CD14-positive monocyte (primary cell): ENCODE measurements around the gene SCAPER. TPM values are rescaled to one million over a fixed set of nuclear protein-coding genes. Genes with fewer than 3 reads are reported as not detected.
"Not testable (repeated sequence)": the region's sequence is repeated elsewhere in the genome, so short reads cannot be mapped to it uniquely, and the experiment has no call there.

ENCODE experiments used
- DNase-seq, 3 donors: peaks; one replicate each; pipeline ENCODE4 v3.0.0-alpha.2; 2011 to 2022
- H2AFZ ChIP-seq: 2 replicates; pipeline ENCODE4 v1.6.0; 2012; ENCODE audit warnings: mild to moderate bottlenecking, low read depth, low read length, inconsistent platforms; ENCODE audit not compliant: insufficient read depth, poor library complexity, severe bottlenecking
- H3K27ac ChIP-seq, 2 donors: 1 replicate in 1 of 2; 2 replicates in 1 of 2; pipeline ENCODE4 v1.5.1; 2012 to 2013; ENCODE audit warnings: low read length in 2 of 2, control low read depth in 1 of 2, inconsistent platforms in 1 of 2, low read depth in 1 of 2, mild to moderate bottlenecking in 1 of 2
- H3K27me3 ChIP-seq, 2 donors: one replicate each; pipeline versions ENCODE4 v1.6.0 to v1.6.1; 2011 to 2013; ENCODE audit warnings: low read length in 2 of 2; ENCODE audit not compliant: control insufficient read depth in 2 of 2, insufficient read depth in 2 of 2
- H3K36me3 ChIP-seq, 2 donors: replicated peaks in 1 of 2; 1 replicate in 1 of 2; 2 replicates in 1 of 2; pipeline versions ENCODE4 v1.5.1 to v1.6.1; 2012 to 2013; ENCODE audit warnings: low read length in 2 of 2, control low read depth in 1 of 2, inconsistent platforms in 1 of 2, mild to moderate bottlenecking in 1 of 2; ENCODE audit not compliant: insufficient read depth in 2 of 2, control insufficient read depth in 1 of 2
- H3K4me1 ChIP-seq, 2 donors: 1 replicate in 1 of 2; 2 replicates in 1 of 2; pipeline versions ENCODE4 v1.5.1 to v1.6.1; 2012 to 2013; ENCODE audit warnings: low read length in 2 of 2, control low read depth in 1 of 2, inconsistent platforms in 1 of 2, mild to moderate bottlenecking in 1 of 2, moderate library complexity in 1 of 2; ENCODE audit not compliant: insufficient read depth in 2 of 2, control insufficient read depth in 1 of 2
- H3K4me2 ChIP-seq: replicated peaks from 2 replicates; pipeline ENCODE3; 2012; ENCODE audit warnings: low read length, moderate library complexity, mild to moderate bottlenecking; ENCODE audit not compliant: poor library complexity, severe bottlenecking; ENCODE audit errors: extremely low read depth
- H3K4me3 ChIP-seq, 3 experiments: fragments of 200-600 bp in 1 of 3; sonication (generic) in 1 of 3; replicated peaks in 1 of 3; 1 replicate in 2 of 3; 2 replicates in 1 of 3; pipeline ENCODE4 v1.5.1; 2011 to 2013; ENCODE audit warnings: low read length in 3 of 3, mild to moderate bottlenecking in 3 of 3, control low read depth in 2 of 3, low read depth in 2 of 3, inconsistent platforms in 1 of 3, moderate library complexity in 1 of 3
- H3K79me2 ChIP-seq: 2 replicates; pipeline ENCODE4 v1.6.0; 2012; ENCODE audit warnings: mild to moderate bottlenecking, control low read depth, inconsistent platforms, low read length, moderate library complexity; ENCODE audit not compliant: insufficient read depth
- H3K9ac ChIP-seq: 2 replicates; pipeline ENCODE4 v1.6.0; 2017; ENCODE audit warnings: low read length, mild to moderate bottlenecking; ENCODE audit not compliant: insufficient read depth, poor library complexity, severe bottlenecking
- H3K9me3 ChIP-seq, 2 donors: replicated peaks in 1 of 2; 1 replicate in 1 of 2; 2 replicates in 1 of 2; pipeline versions ENCODE4 v1.5.1 to v1.6.1; 2012 to 2013; ENCODE audit warnings: low read length in 2 of 2, control low read depth in 1 of 2; ENCODE audit not compliant: control insufficient read depth in 1 of 2, insufficient read depth in 1 of 2
- H4K20me1 ChIP-seq: 2 replicates; pipeline ENCODE4 v1.6.0; 2012; ENCODE audit warnings: mild to moderate bottlenecking, low read length, control low read depth, moderate library complexity; ENCODE audit not compliant: insufficient read depth
- H3K27ac Mint-ChIP-seq, 7 donors: one replicate each; pipeline ENCODE4 v1.8.0; 2020; ENCODE audit warnings: mild to moderate bottlenecking in 7 of 7, mixed read lengths in 7 of 7, moderate library complexity in 6 of 7, inconsistent platforms in 2 of 7
- H3K27me3 Mint-ChIP-seq, 3 donors: one replicate each; pipeline ENCODE4 v1.8.0; 2021 to 2022; ENCODE audit warnings: low read depth in 3 of 3, mild to moderate bottlenecking in 3 of 3, mixed read lengths in 3 of 3, moderate library complexity in 3 of 3, inconsistent platforms in 1 of 3
- H3K36me3 Mint-ChIP-seq, 2 donors: one replicate each; pipeline ENCODE4 v1.8.0; 2020; ENCODE audit warnings: mixed read lengths in 2 of 2, inconsistent platforms in 1 of 2, mild to moderate bottlenecking in 1 of 2
- H3K4me1 Mint-ChIP-seq: one replicate; pipeline ENCODE4 v1.8.0; 2020; ENCODE audit warnings: mild to moderate bottlenecking, mixed read lengths
- H3K4me3 Mint-ChIP-seq, 2 donors: one replicate each; pipeline ENCODE4 v1.8.0; 2020; ENCODE audit warnings: mild to moderate bottlenecking in 2 of 2, mixed read lengths in 2 of 2, moderate library complexity in 1 of 2
- H3K9me3 Mint-ChIP-seq, 7 donors: one replicate each; pipeline ENCODE4 v1.8.0; 2020 to 2022; ENCODE audit warnings: mixed read lengths in 7 of 7, mild to moderate bottlenecking in 6 of 7, moderate library complexity in 6 of 7, inconsistent platforms in 2 of 7
- CTCF ChIP-seq: fragments of 200-600 bp; IDR thresholded peaks from one replicate; pipeline ENCODE4 v1.8.0; 2022; ENCODE audit warnings: antibody characterized with exemption, mild to moderate bottlenecking
- WGBS: methylation state at CpG from one replicate; pipeline ENCODE4 v1.1.5; 2013; ENCODE audit warnings: missing lambda C conversion rate; ENCODE audit not compliant: insufficient coverage; 5-methylcytosine and 5-hydroxymethylcytosine counted together
- intact Hi-C, 2 donors: fragments of 100-400 bp; cut with micrococcal nuclease; formaldehyde crosslinking; loops; one replicate each; pipeline versions ENCODE4 v1.15.0 to v1.15.1; 2023
- polyA plus RNA-seq, 3 donors: library from polyadenylated mRNA; depleted of rRNA in 1 of 3; unstranded in 2 of 3; stranded (reverse) in 1 of 3; fragments of 300-500 nt in 2 of 3; fragments of >200 nt in 1 of 3; fragmentation: Illumina TruSeq in 2 of 3; gene quantifications; 1 replicate in 2 of 3; 2 replicates in 1 of 3; pipeline ENCODE4 v1.2.3, GENCODE V29; 2012 to 2021

SCAPER gene
- polyA plus RNA-seq, 3 donors, result 2.5 to 5.4 (median 4.2) TPM

- no peaks in the 10 kb centered on the region for H3K36me3 ChIP-seq
- H3K4me3 ChIP-seq, result no peak overlapping the region
- H3K79me2 ChIP-seq, result no peaks in the 10 kb centered on the region
- no peaks in the 10 kb centered on the region for H3K4me1 Mint-ChIP-seq
- intact Hi-C loops, result no loop called here
- no peaks in the 10 kb centered on the region for H3K27me3 ChIP-seq
- no peaks in the 10 kb centered on the region for H3K9me3 ChIP-seq
- no peaks in the 10 kb centered on the region for H4K20me1 ChIP-seq
- 100% methylated on average over 1 of the region's 1 CpG for WGBS
- H3K9ac ChIP-seq, result no peak overlapping the region
- no peak for TF ChIP-seq CTCF
- H3K36me3 Mint-ChIP-seq, result peaks cover 0 to 2% of the 10 kb centered on the region in 2 donors
- H3K4me1 ChIP-seq, result no peaks in the 10 kb centered on the region
- no peak overlapping the region for H3K27ac Mint-ChIP-seq
- no peak overlapping the region for H3K4me2 ChIP-seq
- peaks cover 0 to 2% (median 2%) of the 10 kb centered on the region in 3 donors for H3K27me3 Mint-ChIP-seq
- H3K27ac ChIP-seq, result no peak overlapping the region
- DNase-seq, result no peak
- H3K4me3 Mint-ChIP-seq, result no peak overlapping the region
- no peak overlapping the region for H2AFZ ChIP-seq
- peaks cover 0 to 3% (median 0%) of the 10 kb centered on the region in 7 donors for H3K9me3 Mint-ChIP-seq
Measured at GRCh38 chr15:76514282-76514681, 390.9 kb downstream of the SCAPER start.

DNA sequence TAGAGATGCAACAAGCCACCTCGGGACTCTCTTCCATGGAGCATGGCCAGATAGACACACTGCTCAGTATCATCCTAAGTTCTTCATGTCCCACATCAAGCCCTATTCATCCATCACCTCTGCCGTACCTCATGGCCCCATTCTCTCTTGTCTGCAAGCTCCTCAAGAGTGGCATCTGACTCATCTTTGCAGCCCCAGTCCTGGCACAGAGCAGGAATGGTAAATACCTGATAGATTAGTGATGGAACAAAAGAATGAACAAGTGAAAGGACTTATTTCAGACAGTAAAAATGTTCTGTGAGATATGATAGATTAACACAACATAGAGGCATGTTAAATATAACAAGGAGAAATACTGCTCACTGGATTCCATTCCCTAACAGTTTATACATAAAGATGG, 392.2 kb downstream of the SCAPER start:
- no peak for DNase-seq
- intact Hi-C loops, result no loop called here

DNA sequence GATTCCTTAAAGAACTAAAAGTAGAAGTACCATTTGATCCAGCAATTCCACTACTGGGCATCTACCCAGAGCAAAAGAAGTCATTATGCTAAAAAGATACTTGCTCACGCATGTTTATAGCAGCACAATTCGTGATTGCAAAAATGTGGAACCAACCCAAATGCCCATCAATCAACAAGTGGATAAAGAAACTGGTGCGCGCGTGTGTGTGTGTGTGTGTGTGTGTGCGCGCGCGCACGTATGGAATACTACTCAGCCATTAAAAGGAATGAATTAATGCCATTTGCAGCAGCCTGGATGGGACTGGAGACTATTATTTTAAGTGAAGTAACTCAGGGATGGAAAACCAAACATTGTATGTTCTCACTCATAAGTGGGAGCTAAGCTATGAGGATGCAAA, 394.5 kb downstream of the SCAPER start:
- H3K9me3 Mint-ChIP-seq, H3K36me3 Mint-ChIP-seq, H3K27me3 ChIP-seq, H3K9me3 ChIP-seq, H3K4me1 Mint-ChIP-seq, intact Hi-C loops, DNase-seq, H3K4me3 Mint-ChIP-seq, H3K27ac ChIP-seq, H3K36me3 ChIP-seq, H3K4me1 ChIP-seq, H3K27me3 Mint-ChIP-seq, H4K20me1 ChIP-seq, H3K79me2 ChIP-seq, H3K27ac Mint-ChIP-seq, H3K4me3 ChIP-seq, H3K4me2 ChIP-seq, H2AFZ ChIP-seq, H3K9ac ChIP-seq: not testable (repeated sequence)
- WGBS, result no CpG with 5 or more reads among the region's 10 CpGs

More for the DNA sequence above, 392.2 kb downstream of the SCAPER start:
- H4K20me1 ChIP-seq, result no peaks in the 10 kb centered on the region
- no peak overlapping the region for H3K4me3 ChIP-seq
- H3K36me3 ChIP-seq, result no peaks in the 10 kb centered on the region
- no peak overlapping the region for H3K9ac ChIP-seq
- H3K79me2 ChIP-seq, result no peaks in the 10 kb centered on the region
- Mint-ChIP-seq H3K27ac (peak overlapping the region in 1 of 7 donors; percentile 51), H3K4me1 (no peaks in the 10 kb centered on the region), H3K36me3 (peaks cover 0 to 2% of the 10 kb centered on the region in 2 donors), H3K4me3 (no peak overlapping the region), H3K9me3 (peaks cover 0 to 3% (median 0%) of the 10 kb centered on the region in 7 donors), H3K27me3 (peaks cover 0 to 2% (median 2%) of the 10 kb centered on the region in 3 donors)
- no peaks in the 10 kb centered on the region for H3K4me1 ChIP-seq
- H3K27ac ChIP-seq, result no peak overlapping the region
- no peak overlapping the region for H3K4me2 ChIP-seq
- no peak overlapping the region for H2AFZ ChIP-seq
- WGBS, result no CpG with 5 or more reads among the region's 2 CpGs
- H3K9me3 ChIP-seq, result no peaks in the 10 kb centered on the region
- no peak for TF ChIP-seq CTCF
- no peaks in the 10 kb centered on the region for H3K27me3 ChIP-seq
